SK-N-SH treated with all-trans-retinoic acid at 6 μM for 48 hours (cell line): Measurements from ENCODE around the gene R3HDM2.

ENCODE experiments used
- ATAC-seq: fragments of 200-7000 bp; cut with Tn5 transposase; 3 replicates; pipeline ENCODE4 v1.9.1; 2020; ENCODE audit warnings: mild to moderate bottlenecking, moderate library complexity
- CREB5 ChIP-seq: fragments of 250-450 bp; sonication (Bioruptor Pico); IDR thresholded peaks from 2 replicates; pipeline ENCODE4 v1.5.1; 2020; ENCODE audit warnings: low read depth, mild to moderate bottlenecking, moderate library complexity
- CSRNP3 ChIP-seq: fragments of 250-450 bp; sonication (Bioruptor Pico); IDR thresholded peaks from 2 replicates; pipeline ENCODE4 v1.5.1; 2021; ENCODE audit warnings: mild to moderate bottlenecking, moderate library complexity
- GLIS3 ChIP-seq: fragments of 250-450 bp; sonication (Bioruptor Pico); IDR thresholded peaks from 2 replicates; pipeline ENCODE4 v1.5.0; 2020; ENCODE audit warnings: mild to moderate bottlenecking, moderate library complexity
- ISL1 ChIP-seq: fragments of 250-450 bp; sonication (Bioruptor Pico); IDR thresholded peaks from 2 replicates; pipeline ENCODE4 v2.1.2; 2022; ENCODE audit warnings: mild to moderate bottlenecking, moderate library complexity
- OSR1 ChIP-seq: fragments of 250-450 bp; sonication (Bioruptor Pico); IDR thresholded peaks from 2 replicates; pipeline ENCODE4 v1.8.0; 2022; ENCODE audit warnings: moderate library complexity, mild to moderate bottlenecking, inconsistent platforms
- POU6F1 ChIP-seq: fragments of 250-450 bp; sonication (Bioruptor Pico); IDR thresholded peaks from 2 replicates; pipeline ENCODE4 v1.8.0; 2021; ENCODE audit warnings: low read depth, mild to moderate bottlenecking, moderate library complexity, borderline replicate concordance
- PPARA ChIP-seq: fragments of 250-450 bp; sonication (Bioruptor Pico); IDR thresholded peaks from 2 replicates; pipeline ENCODE4 v1.5.0; 2020; ENCODE audit warnings: mild to moderate bottlenecking, borderline replicate concordance
- RARB ChIP-seq: fragments of 250-450 bp; sonication (Bioruptor Pico); IDR thresholded peaks from 2 replicates; pipeline ENCODE4 v1.8.0; 2021; ENCODE audit warnings: mild to moderate bottlenecking, moderate library complexity
- SNAI2 ChIP-seq: fragments of 250-450 bp; sonication (Bioruptor Pico); IDR thresholded peaks from 2 replicates; pipeline ENCODE4 v1.5.0; 2020; ENCODE audit warnings: mild to moderate bottlenecking, moderate library complexity
- TCF4 ChIP-seq: fragments of 250-450 bp; sonication (Bioruptor Pico); IDR thresholded peaks from 2 replicates; pipeline ENCODE4 v1.8.0; 2021; ENCODE audit warnings: mild to moderate bottlenecking, moderate library complexity, borderline replicate concordance
- TSHZ2 ChIP-seq: fragments of 250-450 bp; sonication (Bioruptor Pico); IDR thresholded peaks from 2 replicates; pipeline ENCODE4 v1.5.0; 2020; ENCODE audit warnings: mild to moderate bottlenecking, moderate library complexity
- ZC3H10 ChIP-seq: fragments of 250-450 bp; sonication (Bioruptor Pico); IDR thresholded peaks from 2 replicates; pipeline ENCODE4 v1.5.1; 2021; ENCODE audit warnings: mild to moderate bottlenecking, moderate library complexity
- ZFP3 ChIP-seq: fragments of 250-450 bp; sonication (Bioruptor Pico); IDR thresholded peaks from 2 replicates; pipeline ENCODE4 v1.5.0; 2020; ENCODE audit warnings: mild to moderate bottlenecking, moderate library complexity
- ZNF565 ChIP-seq: fragments of 450-650 bp; formaldehyde crosslinking; conservative IDR thresholded peaks from 2 replicates; pipeline ENCODE4 v1.5.0; 2020; ENCODE audit warnings: low read depth, mild to moderate bottlenecking, moderate library complexity
- ZNF70 ChIP-seq: fragments of 450-650 bp; formaldehyde crosslinking; IDR thresholded peaks from 2 replicates; pipeline ENCODE4 v1.5.0; 2020; ENCODE audit warnings: mild to moderate bottlenecking, moderate library complexity
- ZNF8 ChIP-seq: fragments of 450-650 bp; formaldehyde crosslinking; IDR thresholded peaks from 2 replicates; pipeline ENCODE4 v1.5.0; 2020; ENCODE audit warnings: mild to moderate bottlenecking, moderate library complexity

R3HDM2 gene

DNA sequence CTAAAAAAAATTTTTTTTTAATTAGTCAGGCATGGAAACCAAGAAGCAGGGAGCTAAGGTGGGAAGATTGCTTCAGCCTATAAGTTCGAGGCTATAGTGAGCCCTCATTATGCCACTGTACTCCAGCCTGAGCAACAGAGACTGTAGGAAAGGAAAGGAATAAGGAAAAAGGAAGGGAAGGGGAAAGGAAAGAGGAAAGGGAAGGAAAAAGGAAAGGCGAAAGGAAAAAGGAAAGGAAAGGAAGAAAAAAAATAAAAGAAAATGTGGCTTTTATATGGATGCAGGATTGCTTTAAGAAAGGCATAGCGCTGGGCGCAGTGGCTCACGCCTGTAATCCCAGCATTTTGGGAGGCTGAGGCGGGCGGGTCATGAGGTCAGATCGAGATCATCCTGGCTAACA is 70.4 kb downstream of the R3HDM2 start:
- TF ChIP-seq ZNF70 (CRISPR knock-in tag) (no peak), ZFP3 (CRISPR knock-in tag) (no peak), TCF4 (CRISPR knock-in tag) (no peak)
- ATAC-seq: no peak

DNA sequence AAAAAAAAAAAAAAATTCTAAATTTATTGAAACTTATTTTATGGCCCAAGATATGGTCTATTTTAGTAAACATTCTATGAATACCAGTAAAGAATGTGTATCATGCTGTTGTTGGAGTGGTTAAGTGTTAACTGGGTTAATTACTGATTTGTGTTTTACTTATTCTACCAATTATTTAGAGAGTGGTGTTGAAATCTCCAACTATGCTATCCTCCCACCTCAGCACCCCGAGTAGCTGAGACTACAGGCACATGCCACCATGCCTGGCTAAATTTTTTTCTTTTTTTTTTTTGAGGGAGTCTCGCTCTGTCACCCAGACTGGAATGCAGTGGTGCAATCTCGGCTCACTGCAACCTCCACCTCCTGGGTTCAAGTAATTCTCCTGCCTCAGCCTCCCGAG is 72.2 kb downstream of the R3HDM2 start:
- ATAC-seq: no peak
- no peak for TF ChIP-seq CREB5 (CRISPR knock-in tag)
- no peak for TF ChIP-seq GLIS3

GRCh38 chr12:57355734-57356133 is 75.1 kb downstream of the R3HDM2 start:
- TF ChIP-seq PPARA (no peak), RARB (CRISPR knock-in tag) (no peak), ZC3H10 (no peak), ZNF565 (no peak), ZNF8 (no peak), ISL1 (CRISPR knock-in tag) (no peak), POU6F1 (CRISPR knock-in tag) (no peak), CSRNP3 (CRISPR knock-in tag) (no peak), OSR1 (CRISPR knock-in tag) (no peak), TCF4 (CRISPR knock-in tag) (no peak)
- TF ChIP-seq, all 23 proteins: peak for 0
- no peak for ATAC-seq

- TF ChIP-seq ISL1 (CRISPR knock-in tag) (no peak), ZNF8 (no peak), TSHZ2 (no peak)
- no peak for ATAC-seq
Observed at GRCh38 chr12:57352166-57352565, 78.7 kb downstream of the R3HDM2 start.

DNA sequence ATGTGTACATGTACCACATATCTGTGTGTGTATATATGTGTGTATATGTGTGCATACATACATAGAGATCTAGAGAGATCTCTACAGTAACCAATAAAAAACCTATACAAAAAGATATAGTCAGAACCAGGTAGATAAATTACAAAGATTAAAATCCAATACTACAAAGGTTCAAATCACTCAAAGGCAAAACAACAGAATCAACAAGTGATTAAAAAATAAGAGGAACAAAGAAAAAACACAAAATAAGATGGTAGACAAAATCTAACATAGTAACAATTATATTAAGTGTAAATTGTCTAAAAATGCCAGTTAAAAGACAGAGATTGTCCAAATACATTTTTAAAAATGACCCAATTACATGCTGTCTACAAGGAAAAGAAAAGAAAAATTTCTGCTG is 83.6 kb downstream of the R3HDM2 start:
- TF ChIP-seq POU6F1 (CRISPR knock-in tag) (no peak), CREB5 (CRISPR knock-in tag) (no peak), OSR1 (CRISPR knock-in tag) (no peak), ZC3H10 (no peak), PPARA (no peak), SNAI2 (CRISPR knock-in tag) (no peak)
- TF ChIP-seq, all 23 proteins: peak for 0
- no peak for ATAC-seq
